GM19238 (cell line): ENCODE data around the gene C1QTNF5.

Experiments
- DNase-seq: peaks from one replicate; pipeline ENCODE4 v3.0.0; 2011; ENCODE audit warnings: low spot score; ENCODE audit not compliant: insufficient read length

The C1QTNF5 gene

DNA sequence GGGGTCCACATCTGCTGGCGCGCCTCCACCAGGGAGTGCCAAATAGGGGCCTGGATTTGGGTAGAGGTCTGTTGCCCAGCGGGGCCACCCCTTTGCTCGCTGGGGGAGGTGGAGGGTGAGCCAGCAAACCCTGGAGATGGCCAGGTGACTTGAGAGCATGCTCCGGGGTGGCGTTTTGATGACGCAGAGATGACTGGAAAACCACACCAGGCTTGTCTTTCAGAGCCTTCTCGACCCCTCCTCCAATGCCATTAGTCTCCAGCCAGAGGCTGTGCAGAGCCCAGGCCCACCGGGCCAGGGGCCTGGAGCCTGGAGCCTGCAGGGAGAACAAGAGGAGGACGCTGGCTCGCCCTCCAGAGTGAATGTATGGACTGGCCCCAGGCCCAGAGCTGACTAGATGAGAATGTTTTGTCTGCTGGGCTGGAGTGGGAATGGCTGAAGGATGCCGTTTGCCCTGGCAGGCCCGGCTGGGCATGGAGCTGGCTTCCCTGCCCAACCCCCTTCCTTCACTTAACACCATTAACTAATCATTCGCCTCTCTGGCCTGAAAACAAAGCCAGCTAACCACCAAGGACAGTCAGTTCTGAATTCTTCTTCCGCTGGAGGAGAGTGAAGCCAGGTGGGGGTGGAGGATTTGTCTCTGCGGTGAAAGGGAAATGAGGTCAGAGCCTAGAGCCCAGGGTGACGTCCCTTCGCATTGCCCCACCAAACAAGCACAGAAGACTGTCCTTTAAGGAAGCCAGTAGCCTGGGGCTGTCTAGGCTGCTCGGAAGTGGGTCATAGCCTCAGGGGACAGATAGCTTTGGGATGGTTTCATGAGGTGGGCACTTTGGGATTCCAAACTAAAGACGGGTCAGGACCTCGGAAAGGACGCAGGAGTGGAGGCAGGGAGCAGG, 22.2 kb downstream of the C1QTNF5 start:
- DNase-seq = no peak

DNA sequence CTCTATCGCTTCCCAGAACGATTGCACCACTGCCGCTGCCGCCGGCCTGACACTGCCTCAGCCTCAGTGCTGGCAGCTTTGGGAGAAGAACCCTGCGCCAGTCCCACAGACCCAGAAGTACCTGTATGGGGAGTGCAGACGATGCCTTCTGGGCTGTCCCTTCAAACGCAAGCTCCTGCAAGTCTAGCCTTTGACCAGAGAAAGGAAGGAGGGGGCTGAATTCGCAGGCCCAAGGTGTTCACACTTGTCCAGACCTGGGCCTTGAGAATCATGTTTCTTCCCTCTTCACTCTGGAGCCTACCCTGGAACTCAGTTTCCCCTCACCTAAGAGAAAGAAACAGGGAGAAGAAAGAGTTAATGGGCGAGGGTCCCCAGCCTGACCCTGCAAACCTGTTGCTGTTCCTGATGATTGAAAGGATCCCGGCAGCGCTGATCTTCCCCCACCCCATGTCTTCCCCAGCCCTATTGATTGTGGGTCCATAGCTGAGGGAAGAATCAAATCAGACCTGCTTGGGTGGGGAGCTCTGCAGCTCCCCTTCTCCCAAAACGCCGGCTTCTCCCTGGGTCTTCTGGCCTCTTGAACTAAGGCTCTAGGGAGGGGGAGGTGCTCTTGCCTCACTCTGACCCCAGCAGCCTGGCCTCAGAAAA, 23.0 kb downstream of the C1QTNF5 start:
- DNase-seq = no peak

DNA sequence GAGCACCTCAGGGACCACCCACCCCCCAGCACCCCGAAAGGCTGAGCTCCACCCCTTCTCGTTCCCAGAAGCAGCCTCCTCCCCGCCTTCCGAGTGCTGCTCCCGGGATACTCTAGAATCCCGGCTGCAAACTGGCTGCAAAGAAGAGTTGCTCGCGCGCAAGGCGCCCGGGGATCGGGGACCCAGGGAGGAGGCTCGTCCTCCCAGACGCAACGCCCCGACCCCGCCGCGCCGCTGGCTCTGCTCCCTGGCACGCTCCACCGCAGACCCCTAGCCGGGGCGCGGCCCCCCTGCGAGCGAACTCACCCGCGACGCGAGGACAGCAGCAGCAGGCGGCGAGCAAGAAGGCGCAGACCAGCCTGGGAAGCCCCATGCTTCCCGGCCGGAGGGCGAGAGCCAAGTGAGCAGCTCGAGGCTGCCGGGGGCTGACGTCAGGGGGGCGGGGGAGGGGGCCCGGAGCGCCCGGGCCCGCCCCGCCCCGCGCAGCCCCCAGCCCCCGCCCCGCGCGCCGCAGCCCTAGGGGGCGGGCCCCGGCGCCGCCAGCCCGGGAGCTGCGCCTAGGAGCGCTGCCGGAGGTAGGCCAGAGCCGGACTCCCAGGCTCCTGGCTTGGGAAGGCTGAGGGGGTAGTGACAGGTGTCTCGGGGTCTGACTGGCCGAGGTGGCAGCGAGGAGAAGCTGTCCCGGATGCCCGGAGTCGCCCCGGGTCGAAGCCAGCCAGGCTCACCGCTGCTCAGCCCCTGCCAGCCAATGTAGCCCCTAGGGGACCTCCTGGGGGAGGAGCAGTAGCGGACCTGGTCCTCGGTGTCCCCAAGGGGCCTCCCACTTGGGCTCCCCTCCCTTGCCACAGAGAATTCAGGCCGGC, 23.7 kb downstream of the C1QTNF5 start, which contains the start of gene MCAM:
MCAM (minus strand) TSS at position 402 of the 863 bp plus-strand sequence; CDS start at position 373, 29 bp downstream.
- DNase-seq = no peak

DNA sequence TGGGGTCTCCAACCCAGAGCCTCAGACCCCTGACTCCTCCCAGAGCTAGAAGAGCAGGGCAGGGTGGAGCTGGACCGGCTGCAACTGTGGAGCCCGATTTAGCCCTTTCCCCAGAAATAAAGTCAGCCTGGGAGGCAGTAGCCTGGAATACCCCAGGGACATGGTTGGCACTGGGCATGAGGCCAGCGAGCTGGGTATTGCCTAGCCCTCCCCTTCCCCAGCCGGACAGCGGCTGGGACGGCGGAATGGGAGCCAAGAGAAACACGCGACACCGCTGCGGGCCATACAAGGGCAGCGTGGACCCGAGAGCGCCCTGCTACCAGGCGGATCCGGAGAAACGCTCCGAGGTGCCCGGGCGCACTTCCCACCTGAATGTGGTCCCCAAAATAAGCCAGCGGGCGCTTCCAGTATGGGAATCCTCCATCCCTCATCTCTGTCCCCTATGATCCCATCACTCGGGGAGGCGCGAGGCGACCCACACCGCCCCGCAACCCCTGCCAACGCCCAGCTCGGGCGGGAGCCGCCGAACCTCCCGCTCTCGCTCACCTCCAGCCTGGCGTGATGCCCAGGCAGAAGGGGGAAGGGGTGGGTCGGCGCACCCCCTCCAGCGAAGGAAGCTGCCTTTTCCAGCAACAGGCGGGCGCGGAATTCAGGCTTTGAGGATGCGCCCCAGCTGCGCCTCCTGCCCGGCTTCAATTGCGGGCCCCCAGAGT, 24.5 kb downstream of the C1QTNF5 start:
- DNase-seq = no peak

DNA sequence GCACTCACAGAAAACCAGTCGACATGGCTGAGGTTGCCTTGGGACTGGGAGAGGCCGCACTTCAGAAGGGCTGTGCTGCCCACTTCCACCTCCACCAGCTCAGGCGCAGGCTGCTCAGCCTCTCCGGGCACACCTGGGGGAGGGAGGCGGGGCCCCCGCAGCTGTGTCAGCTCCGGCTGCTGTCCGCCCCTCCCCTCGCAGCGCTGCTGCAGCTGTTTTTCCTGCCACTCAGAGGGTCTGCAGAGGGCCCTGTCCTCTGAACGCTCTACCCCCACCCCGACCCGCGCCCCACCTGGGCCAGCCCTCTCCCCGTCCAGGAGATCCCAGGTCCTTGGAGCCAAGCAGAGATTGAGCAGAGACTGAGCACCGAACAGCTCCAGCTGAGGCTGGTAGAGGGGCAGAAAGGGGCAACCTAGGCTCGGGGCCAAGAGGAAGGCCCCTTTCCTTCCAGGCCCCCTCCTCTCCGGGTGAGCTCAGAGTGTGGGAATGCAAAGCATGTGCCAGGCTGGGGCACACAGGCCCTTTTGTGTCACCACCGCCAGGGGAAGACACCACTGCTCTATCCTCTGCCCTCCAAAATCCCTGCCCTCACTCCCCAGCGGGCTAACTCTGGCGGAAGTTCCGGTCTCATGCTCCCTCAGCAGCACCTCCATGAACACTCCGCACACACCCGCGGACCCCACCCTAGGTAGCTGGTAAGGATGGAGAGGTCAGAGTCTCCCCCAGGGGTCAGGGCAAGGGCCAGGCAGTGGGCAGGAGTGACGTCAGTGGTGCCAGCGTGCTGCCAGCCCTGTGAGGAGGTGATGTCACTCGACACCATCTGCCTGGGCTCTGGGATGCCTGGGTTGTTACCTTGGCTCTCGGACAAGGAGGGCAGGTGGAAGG, 25.3 kb downstream of the C1QTNF5 start:
- no peak for DNase-seq

DNA sequence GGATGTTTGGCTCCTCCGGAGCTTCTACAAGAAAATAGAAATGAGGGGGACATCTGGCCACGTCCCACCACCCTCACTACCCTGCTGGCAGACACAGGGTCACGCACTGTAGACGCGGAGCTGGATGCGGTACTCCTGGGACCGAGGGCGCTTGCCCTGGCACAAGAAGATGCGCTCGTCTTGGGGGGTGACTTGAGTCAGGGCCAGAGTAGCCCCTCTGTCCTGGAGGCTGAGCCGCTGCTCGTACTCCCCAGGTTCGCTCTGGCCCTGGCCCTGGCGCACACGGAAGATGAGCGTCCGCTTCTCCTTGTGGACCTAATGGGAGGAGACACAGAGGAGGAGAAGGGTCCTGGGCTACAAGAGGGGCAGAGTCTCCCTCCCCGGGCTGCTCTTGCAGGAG, 26.0 kb downstream of the C1QTNF5 start:
- DNase-seq = no peak

DNA sequence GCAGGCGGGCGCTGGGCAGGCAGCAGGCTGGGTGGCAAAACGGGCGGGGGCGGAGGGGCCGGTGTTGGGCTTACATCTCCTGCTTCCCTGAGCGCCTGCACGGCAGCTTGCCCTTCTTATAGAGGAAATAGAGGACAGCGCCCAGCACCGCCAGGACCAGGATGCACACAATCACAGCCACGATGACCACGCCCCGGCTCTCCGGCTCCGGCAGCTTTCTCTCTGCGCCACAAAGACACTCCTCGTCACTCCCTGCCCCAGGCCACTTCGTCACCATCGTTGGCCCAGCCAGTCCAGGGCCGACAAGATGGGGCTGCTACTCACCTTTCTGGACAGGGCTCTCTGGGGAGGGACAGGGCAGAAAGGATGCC, 30.0 kb downstream of the C1QTNF5 start:
- no peak for DNase-seq

DNA sequence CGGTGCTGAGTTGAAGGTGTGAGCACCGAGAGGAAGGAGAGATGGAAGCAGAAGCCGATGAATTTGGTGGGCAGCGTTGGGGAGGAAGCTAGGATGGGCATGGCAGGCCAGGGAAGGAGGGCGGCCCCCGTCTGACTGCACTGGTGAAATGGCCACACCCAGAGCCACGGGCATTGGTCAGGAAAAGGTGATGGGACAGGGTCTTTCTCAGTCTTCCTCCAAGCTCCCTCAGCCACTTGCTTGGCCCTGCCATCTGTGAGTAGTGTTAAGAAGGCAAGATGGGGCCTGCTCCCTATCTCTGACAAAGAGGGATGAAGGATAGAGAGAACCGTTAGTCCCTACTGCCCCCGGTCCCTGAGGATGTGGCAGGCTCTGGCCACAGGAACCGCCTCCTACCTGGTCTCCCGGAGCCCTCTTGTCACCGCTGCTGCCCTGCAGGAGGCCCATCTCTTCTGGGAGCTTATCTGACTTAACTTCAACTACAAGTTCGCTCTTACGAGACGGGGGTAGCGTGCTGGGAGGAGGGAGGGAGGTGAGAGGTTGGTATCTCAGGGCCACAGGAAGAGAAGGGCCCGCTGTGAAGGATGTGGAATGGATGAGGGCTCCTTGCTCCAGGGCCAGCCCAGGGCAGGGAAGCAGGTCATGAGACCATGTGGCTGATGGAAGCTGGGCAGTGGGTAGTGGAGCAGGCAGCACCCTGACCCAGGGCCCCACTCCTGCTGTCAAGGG, 30.6 kb downstream of the C1QTNF5 start:
- no peak for DNase-seq

DNA sequence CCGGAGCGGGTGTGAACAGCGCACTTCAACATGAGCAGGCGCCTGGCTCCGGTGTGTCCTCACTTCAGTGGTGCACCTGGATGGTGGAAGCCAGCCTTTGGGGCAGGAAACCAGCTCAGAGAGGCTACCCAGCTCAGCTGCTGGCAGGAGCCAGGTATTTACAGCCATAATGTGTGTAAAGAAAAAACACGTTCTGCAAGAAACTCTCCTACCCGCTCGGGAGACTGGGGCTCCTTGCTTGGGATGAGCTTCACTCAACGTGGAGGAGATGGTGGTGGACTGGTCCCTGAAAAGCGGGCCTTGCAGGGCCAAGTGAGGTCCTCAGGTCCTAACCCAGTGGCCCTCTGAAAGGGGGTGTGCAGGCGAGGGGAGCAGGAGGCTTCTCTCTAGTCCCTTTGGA, 31.3 kb downstream of the C1QTNF5 start:
- DNase-seq = no peak

DNA sequence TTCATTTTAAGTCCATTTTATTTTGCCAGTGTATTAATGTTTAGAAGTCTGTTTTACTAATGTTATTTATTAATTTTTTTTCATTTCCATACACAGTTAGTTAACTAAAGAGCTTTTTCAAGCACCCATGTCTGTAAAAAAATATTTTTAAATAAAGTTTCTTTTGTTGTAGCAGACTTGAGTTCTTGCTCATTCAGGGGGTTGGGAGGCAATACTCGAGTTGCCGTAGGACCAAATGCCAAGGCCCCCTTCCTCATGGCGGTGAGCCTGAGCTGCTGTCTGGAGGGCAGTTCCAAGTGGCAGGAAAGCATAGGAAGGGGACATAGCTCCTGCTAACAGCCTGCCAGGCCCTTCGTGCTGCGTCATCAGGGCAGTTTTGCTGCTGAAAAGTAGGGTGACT, 32.7 kb downstream of the C1QTNF5 start:
- no peak for DNase-seq

DNA sequence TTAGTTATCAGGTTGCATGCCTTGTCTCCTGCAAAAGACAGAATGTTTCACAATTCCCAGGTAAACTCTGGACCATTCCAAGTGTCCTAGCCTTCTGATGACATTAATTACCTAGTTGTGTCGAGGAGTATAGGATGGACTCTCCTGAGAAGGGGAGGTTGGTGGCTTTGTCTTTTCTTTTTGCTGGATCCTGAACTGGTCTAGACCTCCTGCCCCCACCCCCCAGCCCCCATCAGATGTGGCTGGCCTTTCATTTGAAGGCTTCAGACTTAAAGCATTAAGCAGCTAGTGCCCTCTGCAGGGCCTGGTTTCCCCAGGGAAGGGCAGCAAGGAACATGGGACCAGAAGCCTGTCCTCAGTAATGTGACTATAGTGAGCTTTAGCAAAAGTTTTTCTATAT, 33.5 kb downstream of the C1QTNF5 start:
- DNase-seq = no peak

DNA sequence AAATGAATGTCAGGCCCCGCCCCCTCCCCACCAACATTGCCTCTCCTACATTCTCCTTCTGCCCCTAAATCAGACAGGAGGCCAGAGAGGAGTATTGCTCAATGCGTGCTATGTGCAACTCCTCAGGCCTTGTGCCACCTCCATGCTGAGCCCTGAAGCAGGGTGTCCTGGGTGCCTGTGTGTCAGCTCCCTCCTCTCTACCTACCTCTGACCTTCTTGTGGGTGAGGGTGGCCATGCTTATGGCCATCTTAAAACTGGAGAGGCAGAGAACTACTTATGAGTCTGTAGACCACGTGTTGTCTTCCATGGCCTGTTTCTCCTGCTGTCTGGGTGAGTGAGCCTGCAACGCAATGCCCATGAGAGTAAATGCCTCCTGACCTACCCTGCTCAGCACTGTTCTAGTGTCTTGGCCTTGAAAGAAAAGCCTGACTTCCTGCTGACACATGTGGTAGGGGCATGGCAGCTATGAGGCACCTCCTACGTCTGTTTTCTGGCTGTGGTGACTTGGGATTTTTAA, 34.3 kb downstream of the C1QTNF5 start:
- DNase-seq = no peak

DNA sequence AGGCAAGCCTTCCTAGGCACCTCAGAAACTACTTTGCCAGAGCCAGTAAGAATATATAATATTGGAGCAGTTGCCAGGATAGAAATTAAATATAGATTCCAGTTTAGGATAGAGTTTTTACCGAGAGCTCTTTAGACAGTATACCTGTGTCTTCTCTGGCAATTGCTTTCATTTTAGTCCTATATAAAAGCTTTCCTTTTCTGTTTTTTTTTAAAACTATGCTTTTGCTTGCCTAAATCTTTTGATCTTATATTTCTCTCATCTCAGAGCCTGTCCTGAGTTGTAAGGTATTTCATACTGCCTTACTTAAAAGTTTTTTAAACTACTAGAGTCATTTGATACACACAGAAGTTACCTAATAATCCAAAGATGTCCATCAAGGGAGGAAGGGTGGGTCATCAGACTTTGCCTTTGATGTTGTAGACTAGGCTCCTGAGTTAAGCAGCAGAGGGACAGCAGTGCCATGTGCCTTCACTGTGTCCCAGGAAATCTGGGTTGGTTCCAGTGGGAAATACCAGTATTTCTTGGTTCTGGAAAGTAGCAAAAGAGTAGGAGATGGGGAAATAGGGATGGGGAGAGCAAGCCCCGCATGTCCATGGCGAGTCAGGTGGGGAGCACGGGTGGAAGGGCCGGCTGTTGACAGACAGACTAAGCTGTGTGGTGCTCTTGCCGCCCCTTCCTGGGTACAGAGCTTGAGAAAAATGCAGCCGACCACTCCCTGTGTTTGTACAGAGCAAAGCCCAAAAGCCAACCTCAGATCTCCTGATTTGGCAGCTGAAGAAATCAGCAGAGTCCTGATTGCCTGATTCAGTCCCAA, 34.9 kb downstream of the C1QTNF5 start:
- DNase-seq = no peak

DNA sequence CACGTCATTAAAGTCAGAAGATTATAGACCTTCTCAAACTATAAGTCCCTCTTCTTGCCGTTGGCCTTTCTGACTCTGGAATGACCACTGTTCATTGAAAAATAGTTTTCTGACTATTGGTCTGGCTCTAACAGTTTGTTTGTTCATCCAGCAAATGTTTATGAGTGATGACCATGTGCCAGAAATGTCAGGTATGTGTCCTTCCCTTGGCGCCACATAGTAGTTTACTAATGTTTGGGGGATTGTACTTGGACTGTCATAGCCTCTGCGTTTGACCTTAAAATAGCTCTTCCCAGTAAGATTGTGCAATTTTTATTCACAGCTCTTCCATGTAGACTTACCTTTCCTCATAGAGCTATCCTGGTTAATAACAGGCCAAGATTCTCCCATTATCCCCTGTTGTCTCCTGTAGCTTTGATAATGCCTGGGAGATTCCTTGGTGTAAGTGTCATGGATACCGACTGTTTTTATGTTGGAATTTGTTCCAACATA, 37.4 kb downstream of the C1QTNF5 start:
- DNase-seq = no peak

DNA sequence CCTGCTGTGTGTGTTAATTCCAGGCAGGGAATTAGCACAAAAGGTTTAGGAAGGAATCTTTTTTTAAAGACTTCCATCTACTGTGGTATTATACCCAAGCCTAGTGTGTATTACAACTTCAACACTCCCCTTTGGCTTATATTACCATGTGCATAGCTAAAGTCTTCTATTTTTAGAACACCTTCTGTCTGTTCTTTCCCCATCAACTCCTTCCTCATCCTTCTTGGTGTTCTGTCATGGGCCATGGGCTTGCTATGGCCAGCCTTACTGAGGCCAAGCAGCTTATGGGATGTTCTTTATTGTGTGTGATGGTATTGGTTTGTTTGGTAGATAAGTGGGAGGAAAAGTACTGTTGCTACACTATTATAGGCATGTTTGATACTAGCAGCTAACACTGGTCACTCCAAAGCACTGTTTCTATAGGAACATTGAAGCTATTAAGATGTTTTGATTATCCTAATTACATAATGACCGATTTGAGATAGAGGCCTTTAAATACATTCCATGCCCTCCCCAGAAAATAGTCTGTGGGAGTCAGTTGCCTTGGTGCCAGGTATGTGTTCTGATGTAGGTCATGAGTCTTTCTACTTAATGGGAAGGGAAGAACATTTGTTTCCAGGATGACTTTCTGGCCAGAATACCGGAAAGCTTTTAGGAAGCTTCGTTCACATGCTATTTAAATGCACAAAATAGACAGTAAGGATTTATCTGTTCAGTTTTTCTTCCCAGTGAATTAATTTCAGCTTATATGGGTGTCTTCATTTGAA, 40.3 kb downstream of the C1QTNF5 start:
- DNase-seq = no peak

DNA sequence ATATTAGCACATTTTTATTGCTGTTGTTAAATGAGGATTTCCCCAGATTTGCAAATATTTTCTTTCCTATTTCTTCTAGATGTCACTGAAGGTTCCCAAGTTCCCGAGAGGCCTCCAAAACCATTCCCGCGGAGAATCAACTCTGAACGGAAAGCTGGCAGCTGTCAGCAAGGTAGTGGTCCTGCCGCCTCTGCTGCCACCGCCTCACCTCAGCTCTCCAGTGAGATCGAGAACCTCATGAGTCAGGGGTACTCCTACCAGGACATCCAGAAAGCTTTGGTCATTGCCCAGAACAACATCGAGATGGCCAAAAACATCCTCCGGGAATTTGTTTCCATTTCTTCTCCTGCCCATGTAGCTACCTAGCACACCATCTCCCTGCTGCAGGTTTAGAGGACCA, 41.3 kb downstream of the C1QTNF5 start:
- no peak for DNase-seq

DNA sequence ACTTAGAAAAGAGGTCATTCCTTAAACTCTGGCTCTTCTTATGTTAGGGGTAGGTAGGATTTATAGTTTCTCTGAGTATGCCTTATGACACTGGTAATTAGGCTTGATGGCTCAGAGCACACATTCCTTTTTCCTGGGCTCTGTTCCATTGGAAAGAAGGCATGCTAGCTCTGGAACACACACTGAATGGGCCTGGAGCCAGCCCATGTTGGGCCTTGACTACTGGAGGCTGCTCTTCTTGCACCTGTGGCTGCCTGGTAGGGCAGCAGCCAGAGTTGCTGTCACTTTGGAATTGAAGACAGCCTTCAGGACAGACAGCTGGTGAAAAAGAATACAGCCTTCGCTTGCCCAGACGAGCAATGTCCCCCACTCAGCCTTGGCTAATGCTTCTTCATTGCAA, 42.0 kb downstream of the C1QTNF5 start:
- DNase-seq = no peak

DNA sequence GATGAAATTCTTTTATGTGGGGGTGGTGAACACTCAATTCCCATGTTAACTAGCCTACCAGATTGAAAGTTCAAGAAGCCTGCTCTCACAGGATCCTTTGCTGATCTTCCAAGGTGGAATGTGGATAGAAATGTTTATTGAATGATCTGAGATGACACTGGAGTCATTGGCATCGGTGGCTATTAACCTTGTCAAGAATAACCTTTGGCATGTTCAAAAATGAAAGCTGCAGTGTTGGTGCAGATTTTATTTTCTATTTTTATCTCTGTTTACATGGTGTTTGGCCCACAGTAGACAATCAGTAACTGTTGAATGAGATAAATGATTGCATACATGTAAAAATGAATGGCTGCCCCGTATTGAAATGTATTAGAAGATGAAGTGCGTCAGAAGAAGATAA, 42.7 kb downstream of the C1QTNF5 start:
- no peak for DNase-seq
